GM12801 (cell line): ENCODE data around the gene SLC27A2.

ENCODE experiments used
- CTCF ChIP-seq: IDR thresholded peaks from one replicate; pipeline ENCODE4 v1.5.1; 2011; ENCODE audit warnings: control low read depth; ENCODE audit not compliant: insufficient read length; ENCODE audit errors: extremely low read depth

The SLC27A2 gene

GRCh38 chr15:50141856-50142255 is 40.1 kb upstream of the SLC27A2 start:
- TF ChIP-seq CTCF, result no peak

- no peak for TF ChIP-seq CTCF
Measured at GRCh38 chr15:50143255-50143860, 38.6 kb upstream of the SLC27A2 start.

DNA sequence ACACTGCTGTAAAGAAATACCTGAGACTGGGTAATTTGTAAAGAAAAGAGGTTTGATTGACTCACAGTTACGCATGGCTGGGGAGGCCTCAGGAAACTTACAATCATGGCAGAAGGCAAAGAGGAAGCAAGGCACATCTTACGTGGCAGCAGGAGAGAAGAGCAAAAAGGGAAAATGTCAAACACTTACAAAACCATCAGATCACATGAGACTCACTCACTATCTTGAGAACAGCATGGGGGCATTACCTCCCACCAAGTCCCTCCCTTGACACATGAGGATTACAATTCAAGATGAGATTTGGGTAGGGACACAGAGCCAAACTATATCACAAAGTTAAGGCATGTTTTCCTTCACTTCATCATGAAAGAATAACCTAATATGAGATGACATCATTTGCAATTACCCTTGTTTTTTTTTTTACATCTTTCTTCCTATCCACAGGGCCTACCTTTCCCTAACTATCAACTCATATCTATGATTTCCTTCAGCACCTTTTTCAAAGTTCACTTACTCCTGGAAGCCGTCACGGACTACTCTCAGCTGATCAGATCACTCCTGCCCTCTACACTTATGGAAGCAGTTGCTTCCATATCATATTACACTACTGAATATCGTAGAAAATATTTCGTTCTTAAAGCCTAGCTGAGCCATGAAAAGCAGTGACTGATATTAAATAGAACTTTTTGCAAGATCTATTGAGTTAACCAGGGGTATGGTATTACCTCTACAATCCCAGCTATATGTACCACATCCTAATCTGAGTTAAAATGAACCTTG is 37.5 kb upstream of the SLC27A2 start:
- no peak for TF ChIP-seq CTCF

DNA sequence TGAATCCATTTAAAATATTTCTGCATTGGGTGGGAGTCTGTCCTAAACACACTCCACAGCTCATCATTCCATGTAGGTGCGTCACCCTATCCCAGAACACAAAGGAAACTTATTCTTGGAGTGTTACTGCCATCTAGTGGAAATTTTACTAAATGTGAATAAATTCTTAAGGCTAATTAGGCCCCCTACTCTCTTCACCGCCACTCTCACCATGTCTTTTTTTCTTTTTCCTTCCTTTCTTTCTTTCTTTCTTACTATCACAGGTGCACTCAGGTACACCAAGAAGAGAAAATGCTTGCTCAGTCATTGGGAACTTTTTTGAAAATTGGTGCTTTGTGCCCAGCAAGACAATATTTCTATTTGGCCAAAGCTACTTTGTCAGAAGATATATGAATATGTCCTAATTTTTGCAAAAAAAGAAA is 36.5 kb upstream of the SLC27A2 start:
- TF ChIP-seq CTCF, result no peak

DNA sequence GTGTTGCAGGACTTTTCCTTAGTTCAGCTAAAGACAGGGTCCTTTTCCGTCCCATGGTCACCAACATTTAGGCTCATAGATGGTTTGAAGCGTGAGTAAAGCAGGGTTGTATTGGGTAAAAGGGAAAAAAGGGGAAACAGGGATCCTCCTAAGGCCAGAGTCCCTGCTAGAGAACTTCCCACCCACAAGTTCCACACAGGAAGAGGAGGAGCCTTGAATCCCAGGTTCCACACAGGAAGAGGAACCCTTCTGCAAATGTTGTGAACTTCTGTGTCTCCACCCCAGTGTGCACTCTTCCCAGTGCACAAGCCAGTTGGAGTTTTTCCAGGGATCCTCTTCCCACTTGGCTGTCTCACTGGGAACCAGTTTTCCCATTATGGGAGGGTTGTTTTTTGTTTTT is 35.4 kb upstream of the SLC27A2 start:
- no peak for TF ChIP-seq CTCF

GRCh38 chr15:50148362-50148963 is 33.5 kb upstream of the SLC27A2 start:
- no peak for TF ChIP-seq CTCF

GRCh38 chr15:50149090-50149489 is 32.9 kb upstream of the SLC27A2 start:
- TF ChIP-seq CTCF, result no peak
